ENCODE results near the gene IFT25. TPM values are rescaled to one million over a fixed set of nuclear protein-coding genes. Genes with fewer than 3 reads are reported as not detected.
A peak's percentile ranks its signal among the peaks of the same experiment; 100 is the strongest.

The IFT25 gene
- total and polyA plus RNA-seq, 2 donors: 39.9 to 52.3 TPM

DNA sequence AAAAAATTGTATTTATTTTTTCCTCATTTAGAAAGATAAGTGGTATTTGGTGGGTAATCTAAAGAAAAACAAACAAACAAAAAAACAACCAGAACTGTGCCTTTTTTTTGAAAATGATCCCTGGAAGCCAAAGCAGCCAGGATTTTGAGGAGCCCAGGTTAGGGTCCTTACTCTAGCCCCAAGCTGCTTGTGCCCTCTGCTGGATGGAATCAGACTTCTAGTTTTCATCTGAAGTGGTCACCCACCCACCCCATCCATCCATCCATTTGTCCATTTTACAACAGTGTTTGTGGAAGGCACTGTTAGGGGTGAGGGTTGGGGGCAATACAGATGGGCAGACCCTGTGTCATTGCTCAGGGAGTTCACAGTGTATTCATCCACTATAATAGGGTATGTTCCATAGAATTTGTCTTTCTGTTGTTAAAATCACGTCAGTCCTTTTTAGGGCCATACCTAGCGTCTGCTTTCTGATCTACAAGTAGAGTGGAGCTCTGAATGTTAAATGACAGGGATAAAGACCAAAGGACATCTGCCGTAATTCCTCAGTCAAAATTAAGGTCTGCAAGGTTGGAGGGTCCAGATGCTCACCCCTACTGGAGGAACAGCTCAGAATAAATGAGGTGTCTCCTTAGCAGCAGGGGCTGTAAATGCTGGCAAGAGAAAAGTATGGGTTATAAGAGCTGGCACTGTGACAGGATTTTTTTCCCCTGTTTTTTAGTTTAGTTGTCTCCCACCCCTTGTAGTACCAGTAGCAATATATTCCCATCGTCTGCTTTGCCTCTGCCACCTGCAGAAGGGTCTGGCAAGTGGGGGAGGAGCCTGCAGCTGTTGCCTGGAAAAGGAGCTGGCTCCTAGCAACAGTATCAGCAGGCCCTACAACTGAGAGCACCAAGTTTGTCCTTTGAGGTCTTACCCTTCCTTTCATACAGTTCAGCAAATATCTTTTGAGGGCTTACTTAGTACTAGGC is 3.8 kb upstream of the IFT25 start:
- 77% methylated on average over 4 of the region's 4 CpGs for WGBS
- H3K4me1 ChIP-seq (ENCODE audit: control insufficient read depth in 2 of 2, insufficient read depth in 2 of 2, low read length in 2 of 2): peaks cover 25 to 31% of the 10 kb centered on the region in 2 donors
- peaks cover 9 to 18% of the 10 kb centered on the region in 2 donors for H3K36me3 ChIP-seq (ENCODE audit: control insufficient read depth in 2 of 2, insufficient read depth in 2 of 2, low read length in 1 of 2)
- no peak overlapping the region for H3K4me3 ChIP-seq (ENCODE audit: low read length in 2 of 2)
- DNase-seq (ENCODE audit: low read depth in 6 of 9, low spot score in 9 of 9): peak in 5 of 9 donors; percentile 23 to 68 (median 39)
- no peaks in the 10 kb centered on the region for H3K27me3 ChIP-seq (ENCODE audit: control insufficient read depth in 2 of 2, insufficient read depth in 1 of 2, low read length in 1 of 2)
- peak overlapping the region; percentile 8 to 55 for H3K27ac ChIP-seq (ENCODE audit: low read depth in 1 of 2, low read length in 1 of 2)
- peaks cover 0 to 2% of the 10 kb centered on the region in 2 donors for H3K9me3 ChIP-seq (ENCODE audit: control insufficient read depth in 2 of 2, insufficient read depth in 1 of 2, low read length in 1 of 2)

DNA sequence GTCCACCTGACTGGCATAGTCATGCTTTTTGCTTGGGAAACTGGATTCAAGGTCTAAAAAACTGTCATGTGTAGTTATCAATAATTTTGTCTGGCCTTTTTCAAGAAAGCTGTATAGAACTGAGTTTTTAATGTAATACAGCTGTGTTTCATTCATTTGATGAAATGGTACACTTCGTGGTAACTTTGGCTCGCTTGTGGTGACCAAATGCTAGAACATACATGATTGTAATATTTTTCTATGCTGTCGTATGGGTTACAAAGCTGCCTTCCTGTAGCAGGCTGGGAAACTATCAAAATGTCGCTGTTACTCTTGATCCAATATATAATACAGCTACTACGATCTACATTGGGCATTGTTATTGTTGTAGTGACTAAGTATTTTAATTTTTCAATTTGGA is 2.8 kb upstream of the IFT25 start:
- peaks cover 0 to 2% of the 10 kb centered on the region in 2 donors for H3K9me3 ChIP-seq (ENCODE audit: control insufficient read depth in 2 of 2, insufficient read depth in 1 of 2, low read length in 1 of 2)
- peaks cover 9 to 15% of the 10 kb centered on the region in 2 donors for H3K36me3 ChIP-seq (ENCODE audit: control insufficient read depth in 2 of 2, insufficient read depth in 2 of 2, low read length in 1 of 2)
- 98% methylated on average over 5 of the region's 5 CpGs for WGBS
- no peak overlapping the region for H3K27ac ChIP-seq (ENCODE audit: low read depth in 1 of 2, low read length in 1 of 2)
- H3K4me3 ChIP-seq (ENCODE audit: low read length in 2 of 2): no peak overlapping the region
- no peaks in the 10 kb centered on the region for H3K27me3 ChIP-seq (ENCODE audit: control insufficient read depth in 2 of 2, insufficient read depth in 1 of 2, low read length in 1 of 2)
- peaks cover 27 to 36% of the 10 kb centered on the region in 2 donors for H3K4me1 ChIP-seq (ENCODE audit: control insufficient read depth in 2 of 2, insufficient read depth in 2 of 2, low read length in 2 of 2)
- DNase-seq (ENCODE audit: low read depth in 6 of 9, low spot score in 9 of 9): no peak

DNA sequence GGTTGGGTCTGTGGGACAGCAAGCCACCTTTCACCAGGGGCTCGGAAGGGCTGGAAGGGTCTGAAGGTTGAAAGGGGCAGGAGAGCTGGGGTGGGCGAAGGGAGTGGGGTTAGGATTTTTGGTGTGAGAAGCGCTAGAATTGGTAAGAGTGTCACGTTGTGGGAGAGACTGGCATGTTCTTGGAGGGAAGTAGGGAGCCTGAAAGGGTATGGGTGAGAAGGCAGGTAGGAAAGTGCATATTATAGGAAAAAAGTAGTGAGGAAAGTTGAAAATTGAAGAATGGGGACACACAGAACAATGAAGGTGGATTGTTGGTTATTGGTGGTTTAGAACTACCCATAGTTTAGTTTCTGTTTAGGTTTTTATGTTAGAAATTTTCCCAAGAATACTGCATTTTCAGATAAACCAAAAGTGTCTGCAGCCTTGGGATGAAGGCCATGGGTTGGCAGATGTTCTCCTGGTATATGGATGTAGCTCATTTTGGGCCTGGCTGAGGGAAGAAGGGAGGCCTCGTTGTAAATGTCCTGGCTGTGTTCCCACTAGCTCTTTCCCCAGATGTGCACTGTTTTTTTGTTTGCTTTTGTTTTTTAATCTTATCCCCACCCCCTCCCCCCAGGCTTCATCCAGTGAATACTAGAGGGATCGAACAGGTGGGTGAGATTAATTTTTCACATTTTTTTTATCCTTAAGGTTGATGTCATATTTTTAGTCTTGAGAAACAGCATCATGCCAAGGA is 1.8 kb upstream of the IFT25 start:
- peak overlapping the region; percentile 66 to 96 for H3K4me3 ChIP-seq (ENCODE audit: low read length in 2 of 2)
- H3K4me1 ChIP-seq (ENCODE audit: control insufficient read depth in 2 of 2, insufficient read depth in 2 of 2, low read length in 2 of 2): peaks cover 27 to 36% of the 10 kb centered on the region in 2 donors
- no peak for DNase-seq (ENCODE audit: low read depth in 6 of 9, low spot score in 9 of 9)
- peaks cover 9 to 10% of the 10 kb centered on the region in 2 donors for H3K36me3 ChIP-seq (ENCODE audit: control insufficient read depth in 2 of 2, insufficient read depth in 2 of 2, low read length in 1 of 2)
- no peaks in the 10 kb centered on the region for H3K27me3 ChIP-seq (ENCODE audit: control insufficient read depth in 2 of 2, insufficient read depth in 1 of 2, low read length in 1 of 2)
- peak overlapping the region in 1 of 2 donors; percentile 1 for H3K27ac ChIP-seq (ENCODE audit: low read depth in 1 of 2, low read length in 1 of 2)
- H3K9me3 ChIP-seq (ENCODE audit: control insufficient read depth in 2 of 2, insufficient read depth in 1 of 2, low read length in 1 of 2): peaks cover 0 to 2% of the 10 kb centered on the region in 2 donors
- 81% methylated on average over 6 of the region's 6 CpGs for WGBS

DNA sequence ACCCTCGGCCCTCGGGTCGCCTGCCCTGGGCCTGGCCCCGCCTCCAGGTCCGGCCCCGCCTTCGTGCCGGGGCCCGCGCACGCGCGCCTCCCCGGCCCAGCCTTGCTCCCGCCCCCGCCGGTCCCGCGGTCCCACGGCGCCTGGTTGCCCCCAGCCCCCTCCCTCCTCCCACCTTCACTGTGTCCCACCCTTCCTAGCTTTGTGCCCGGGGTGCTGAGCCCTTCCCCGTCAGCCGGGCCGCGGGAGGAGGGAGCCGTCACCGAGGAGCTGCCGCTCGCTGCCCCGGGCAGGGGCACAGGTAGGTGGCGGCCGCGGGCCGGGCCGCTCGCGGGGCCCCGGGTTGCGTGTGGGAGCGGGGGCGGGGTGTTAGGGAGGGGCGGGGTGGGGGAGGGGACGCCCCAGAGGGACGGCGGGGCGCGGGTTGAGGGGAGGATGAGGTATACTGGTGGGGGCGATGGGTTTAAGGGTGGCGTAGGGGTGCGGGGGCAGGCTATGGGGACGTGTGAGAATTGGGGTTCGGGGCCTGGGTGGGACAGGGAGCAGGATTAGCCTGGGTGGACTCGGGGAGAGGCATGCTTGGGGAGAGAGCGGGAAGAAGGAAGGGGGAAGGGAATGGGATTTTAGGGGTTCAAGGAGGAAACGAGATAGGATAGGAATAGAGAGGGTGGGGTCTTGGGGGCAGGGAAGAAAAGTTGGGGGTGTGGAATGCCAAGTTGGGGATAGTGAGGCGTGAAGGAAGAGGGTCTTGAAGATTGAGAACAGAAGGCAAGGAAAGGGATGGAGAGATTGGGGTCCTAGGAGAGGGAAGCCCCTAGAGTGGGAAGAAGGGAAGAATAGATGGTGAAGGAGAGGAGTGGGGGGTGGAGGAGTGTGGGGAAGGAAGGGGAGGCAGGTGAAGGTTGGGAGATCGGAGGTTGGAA is 1.0 kb upstream of the IFT25 start, which contains the start of gene LRRC42:
TSS of gene LRRC42 (plus strand) at position 99 of the 920 bp plus-strand sequence. CDS start 5,650 bp downstream, outside the sequence.
- peaks cover 27 to 36% of the 10 kb centered on the region in 2 donors for H3K4me1 ChIP-seq (ENCODE audit: control insufficient read depth in 2 of 2, insufficient read depth in 2 of 2, low read length in 2 of 2)
- peak within 1 kb of the TSS; percentile 88 to 92 for H3K27ac ChIP-seq (ENCODE audit: low read depth in 1 of 2, low read length in 1 of 2)
- peaks cover under 1 to 2% of the 10 kb centered on the region in 2 donors for H3K36me3 ChIP-seq (ENCODE audit: control insufficient read depth in 2 of 2, insufficient read depth in 2 of 2, low read length in 1 of 2)
- peaks cover 0 to 2% of the 10 kb centered on the region in 2 donors for H3K9me3 ChIP-seq (ENCODE audit: control insufficient read depth in 2 of 2, insufficient read depth in 1 of 2, low read length in 1 of 2)
- peak within 1 kb of the TSS; percentile 92 to 96 for H3K4me3 ChIP-seq (ENCODE audit: low read length in 2 of 2)
- no peaks in the 10 kb centered on the region for H3K27me3 ChIP-seq (ENCODE audit: control insufficient read depth in 2 of 2, insufficient read depth in 1 of 2, low read length in 1 of 2)
- DNase-seq (ENCODE audit: low read depth in 6 of 9, low spot score in 9 of 9): peak in 7 of 9 donors; percentile 64 to 94 (median 86)
- WGBS: 3% methylated on average over 58 of the region's 58 CpGs

DNA sequence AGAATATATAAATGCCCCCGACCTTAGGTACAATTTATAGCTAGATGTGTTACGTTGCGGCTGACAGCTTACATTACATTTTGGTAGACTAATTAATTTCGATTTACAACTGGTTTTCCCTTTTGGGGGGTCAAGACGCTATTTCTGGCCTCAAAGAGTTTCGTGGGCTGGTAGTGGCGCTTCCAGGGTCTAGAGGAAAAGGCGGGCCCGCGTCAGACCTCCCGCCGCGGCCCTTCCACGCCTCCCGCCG is 391 bp downstream of the IFT25 start:
- DNase-seq (ENCODE audit: low read depth in 6 of 9, low spot score in 9 of 9): no peak
- peaks cover 0 to 2% of the 10 kb centered on the region in 2 donors for H3K9me3 ChIP-seq (ENCODE audit: control insufficient read depth in 2 of 2, insufficient read depth in 1 of 2, low read length in 1 of 2)
- H3K36me3 ChIP-seq (ENCODE audit: control insufficient read depth in 2 of 2, insufficient read depth in 2 of 2, low read length in 1 of 2): peaks cover 0 to 5% of the 10 kb centered on the region in 2 donors
- H3K27me3 ChIP-seq (ENCODE audit: control insufficient read depth in 2 of 2, insufficient read depth in 1 of 2, low read length in 1 of 2): no peaks in the 10 kb centered on the region
- under 1% methylated on average over 16 of the region's 16 CpGs for WGBS
- H3K27ac ChIP-seq (ENCODE audit: low read depth in 1 of 2, low read length in 1 of 2): peak overlapping the region; percentile 80 to 82
- H3K4me3 ChIP-seq (ENCODE audit: low read length in 2 of 2): peak overlapping the region; percentile 92 to 96
- peaks cover 26 to 33% of the 10 kb centered on the region in 2 donors for H3K4me1 ChIP-seq (ENCODE audit: control insufficient read depth in 2 of 2, insufficient read depth in 2 of 2, low read length in 2 of 2)

DNA sequence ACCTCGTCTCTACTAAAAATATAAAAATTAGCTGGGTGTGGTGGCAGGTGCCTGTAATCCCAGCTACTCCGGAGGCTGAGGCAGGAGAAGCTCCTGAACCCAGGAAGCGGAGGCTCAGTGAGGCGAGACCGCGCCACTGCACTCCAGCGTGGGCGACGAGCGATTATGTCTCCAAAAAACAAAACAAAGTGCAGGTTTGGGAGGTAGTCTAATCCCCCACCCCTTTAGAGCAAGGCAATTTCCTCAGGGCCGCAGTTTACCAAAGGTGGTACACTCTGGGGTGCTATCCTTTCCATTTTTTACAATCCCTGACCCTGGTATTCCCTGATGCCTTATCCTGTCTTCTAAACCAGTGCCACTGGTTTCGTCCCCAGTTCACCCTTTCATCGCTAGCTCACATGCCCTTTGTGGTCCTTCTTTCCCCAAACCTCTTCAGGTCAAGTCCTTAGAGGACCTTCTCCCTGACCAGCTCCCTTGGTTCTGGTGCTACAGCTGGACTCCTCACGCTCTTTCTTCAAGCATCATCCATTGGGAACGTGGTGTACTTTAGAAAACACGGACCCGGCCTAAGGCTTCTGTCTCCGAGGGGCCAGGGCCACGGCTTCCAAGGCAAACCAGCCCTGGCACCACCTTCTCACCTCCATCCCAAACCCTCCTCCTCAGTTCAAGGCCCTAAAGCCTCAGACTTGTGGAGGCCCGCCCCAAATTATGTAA is 873 bp downstream of the IFT25 start:
- Histone ChIP-seq H3K36me3 (ENCODE audit: control insufficient read depth in 2 of 2, insufficient read depth in 2 of 2, low read length in 1 of 2) (peaks cover 0 to 5% of the 10 kb centered on the region in 2 donors), H3K9me3 (ENCODE audit: control insufficient read depth in 2 of 2, insufficient read depth in 1 of 2, low read length in 1 of 2) (peaks cover 0 to 2% of the 10 kb centered on the region in 2 donors), H3K4me3 (ENCODE audit: low read length in 2 of 2) (peak overlapping the region; percentile 92 to 96), H3K27ac (ENCODE audit: low read depth in 1 of 2, low read length in 1 of 2) (no peak overlapping the region), H3K4me1 (ENCODE audit: control insufficient read depth in 2 of 2, insufficient read depth in 2 of 2, low read length in 2 of 2) (peaks cover 21 to 28% of the 10 kb centered on the region in 2 donors), H3K27me3 (ENCODE audit: control insufficient read depth in 2 of 2, insufficient read depth in 1 of 2, low read length in 1 of 2) (no peaks in the 10 kb centered on the region)
- DNase-seq (ENCODE audit: low read depth in 6 of 9, low spot score in 9 of 9): peak in 2 of 9 donors; percentile 7 to 8
- WGBS: 70% methylated on average over 20 of the region's 20 CpGs

DNA sequence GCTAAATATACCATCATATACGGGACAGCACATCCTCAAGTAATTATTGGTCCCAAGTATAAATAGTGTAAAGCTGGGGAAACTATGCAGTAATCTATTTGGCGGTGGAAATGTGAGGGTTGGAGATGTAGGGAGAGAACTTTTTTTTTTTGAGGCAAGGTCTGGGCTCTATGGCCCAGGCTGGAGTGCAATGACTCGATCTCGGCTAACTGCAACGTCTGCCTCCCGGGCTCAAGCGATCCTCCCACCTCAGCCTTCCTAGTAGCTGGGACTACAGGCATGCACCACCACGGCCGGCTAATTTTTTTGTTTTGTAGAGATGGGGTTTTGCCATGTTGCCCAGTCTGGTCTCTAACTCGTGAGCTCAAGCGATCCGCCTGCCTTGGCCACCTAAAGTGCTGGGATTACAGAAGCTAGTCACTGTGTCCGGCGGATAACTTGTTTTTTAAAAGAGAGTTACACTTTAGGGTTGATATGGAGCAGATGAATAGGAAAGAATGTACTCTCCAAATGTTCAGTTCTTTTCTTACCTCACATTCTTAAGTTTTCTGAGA is 1.9 kb downstream of the IFT25 start:
- WGBS: 98% methylated on average over 14 of the region's 14 CpGs
- Histone ChIP-seq H3K9me3 (ENCODE audit: control insufficient read depth in 2 of 2, insufficient read depth in 1 of 2, low read length in 1 of 2) (peaks cover 0 to 2% of the 10 kb centered on the region in 2 donors), H3K4me1 (ENCODE audit: control insufficient read depth in 2 of 2, insufficient read depth in 2 of 2, low read length in 2 of 2) (peaks cover 15 to 21% of the 10 kb centered on the region in 2 donors)

DNA sequence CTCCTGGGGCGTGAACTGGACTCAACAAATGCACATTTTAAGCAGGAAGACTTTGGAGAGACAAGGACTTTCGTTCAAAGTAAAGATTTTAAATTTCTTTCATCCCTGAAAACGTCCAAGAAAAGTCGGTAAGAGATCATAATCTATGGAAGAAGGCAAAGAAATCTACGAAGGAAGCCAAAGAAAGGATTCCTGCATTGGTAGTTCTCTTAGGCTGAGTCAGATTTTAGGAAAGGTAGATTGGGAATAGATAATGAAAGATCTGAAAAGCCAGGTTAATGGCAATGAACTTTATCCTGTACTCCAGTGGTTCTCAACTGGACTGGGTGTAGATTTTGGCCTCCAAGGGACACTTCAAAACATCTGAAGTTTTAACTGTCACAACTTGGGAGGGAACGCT is 2.4 kb downstream of the IFT25 start:
- Histone ChIP-seq H3K4me3 (ENCODE audit: low read length in 2 of 2) (no peak overlapping the region), H3K27me3 (ENCODE audit: control insufficient read depth in 2 of 2, insufficient read depth in 1 of 2, low read length in 1 of 2) (no peaks in the 10 kb centered on the region), H3K9me3 (ENCODE audit: control insufficient read depth in 2 of 2, insufficient read depth in 1 of 2, low read length in 1 of 2) (peaks cover 0 to 2% of the 10 kb centered on the region in 2 donors), H3K27ac (ENCODE audit: low read depth in 1 of 2, low read length in 1 of 2) (no peak overlapping the region), H3K36me3 (ENCODE audit: control insufficient read depth in 2 of 2, insufficient read depth in 2 of 2, low read length in 1 of 2) (peaks cover 0 to 4% of the 10 kb centered on the region in 2 donors), H3K4me1 (ENCODE audit: control insufficient read depth in 2 of 2, insufficient read depth in 2 of 2, low read length in 2 of 2) (peaks cover 15 to 21% of the 10 kb centered on the region in 2 donors)
- DNase-seq (ENCODE audit: low read depth in 6 of 9, low spot score in 9 of 9): no peak
- 98% methylated on average over 6 of the region's 6 CpGs for WGBS

More for the DNA sequence above, 1.9 kb downstream of the IFT25 start:
- no peak for DNase-seq (ENCODE audit: low read depth in 6 of 9, low spot score in 9 of 9)
- H3K4me3 ChIP-seq (ENCODE audit: low read length in 2 of 2): no peak overlapping the region
- no peaks in the 10 kb centered on the region for H3K27me3 ChIP-seq (ENCODE audit: control insufficient read depth in 2 of 2, insufficient read depth in 1 of 2, low read length in 1 of 2)
- H3K27ac ChIP-seq (ENCODE audit: low read depth in 1 of 2, low read length in 1 of 2): no peak overlapping the region
- H3K36me3 ChIP-seq (ENCODE audit: control insufficient read depth in 2 of 2, insufficient read depth in 2 of 2, low read length in 1 of 2): peaks cover 0 to 5% of the 10 kb centered on the region in 2 donors

Measured in thymus (tissue), 11 donors.